Measurements from ENCODE around the gene NSUN7. TPM values are rescaled to one million over a fixed set of nuclear protein-coding genes. Genes with fewer than 3 reads are reported as not detected.

Gene NSUN7
- total RNA-seq, 4 donors from 2014 or later: 2.1 to 8.7 (median 2.9) TPM

- ATAC-seq: no peak
- Histone ChIP-seq H3K4me1 (no peaks in the 10 kb centered on the region), H3K27me3 (no peaks in the 10 kb centered on the region), H3K9me3 (no peaks in the 10 kb centered on the region), H3K4me3 (no peak overlapping the region), H3K27ac (no peak overlapping the region), H3K36me3 (no peaks in the 10 kb centered on the region)
- 72% methylated on average over 5 of the region's 7 CpGs; no CpG with 5 or more reads in 1 of the 2 donors for WGBS, 2 donors (ENCODE audit: low coverage in 1 of 2)
- TF ChIP-seq EP300 (IDR thresholded peaks at IDR 0.05): no peak
These were observed 16.0 kb upstream of the NSUN7 start for GRCh38 chr4:40733752-40734151.

GRCh38 chr4:40734497-40734896 is 15.3 kb upstream of the NSUN7 start:
- 78 to 82% methylated on average over 4 to 5 of the region's 5 CpGs for WGBS, 2 donors (ENCODE audit: low coverage in 1 of 2)
- TF ChIP-seq CTCF (IDR thresholded peaks at IDR 0.05) (no peak), POLR2AphosphoS5 (IDR thresholded peaks at IDR 0.05) (no peak), EP300 (IDR thresholded peaks at IDR 0.05) (no peak), POLR2A (IDR thresholded peaks at IDR 0.05) (no peak)
- Histone ChIP-seq H3K4me1 (no peaks in the 10 kb centered on the region), H3K4me3 (no peak overlapping the region), H3K36me3 (no peaks in the 10 kb centered on the region), H3K27ac (no peak overlapping the region), H3K27me3 (no peaks in the 10 kb centered on the region), H3K9me3 (no peaks in the 10 kb centered on the region)
- no peak for ATAC-seq

- H3K4me3 ChIP-seq: no peak overlapping the region
- no peak for ATAC-seq
- no peaks in the 10 kb centered on the region for H3K9me3 ChIP-seq
- no peaks in the 10 kb centered on the region for H3K36me3 ChIP-seq
- no peaks in the 10 kb centered on the region for H3K27me3 ChIP-seq
- H3K27ac ChIP-seq: no peak overlapping the region
- TF ChIP-seq POLR2A (IDR thresholded peaks at IDR 0.05) (no peak), CTCF (IDR thresholded peaks at IDR 0.05) (peak in 2 of 4 experiments; percentile 9 to 39)
- H3K4me1 ChIP-seq: no peaks in the 10 kb centered on the region
- 50 to 68% methylated on average over 1 of the region's 1 CpG for WGBS, 2 donors (ENCODE audit: low coverage in 1 of 2)
These were observed 12.8 kb upstream of the NSUN7 start for GRCh38 chr4:40736910-40737309.

GRCh38 chr4:40737879-40738278 is 11.9 kb upstream of the NSUN7 start:
- no peaks in the 10 kb centered on the region for H3K4me1 ChIP-seq
- ATAC-seq: no peak
- TF ChIP-seq POLR2A (IDR thresholded peaks at IDR 0.05): no peak
- no peak for TF ChIP-seq CTCF (IDR thresholded peaks at IDR 0.05)
- no peak for TF ChIP-seq EP300 (IDR thresholded peaks at IDR 0.05)
- TF ChIP-seq POLR2AphosphoS5 (IDR thresholded peaks at IDR 0.05): no peak
- H3K9me3 ChIP-seq: no peaks in the 10 kb centered on the region
- no peak overlapping the region for H3K27ac ChIP-seq
- H3K4me3 ChIP-seq: no peak overlapping the region
- no peaks in the 10 kb centered on the region for H3K27me3 ChIP-seq
- H3K36me3 ChIP-seq: no peaks in the 10 kb centered on the region
- 56 to 64% methylated on average over 2 of the region's 2 CpGs for WGBS, 2 donors (ENCODE audit: low coverage in 1 of 2)

- H3K4me1 ChIP-seq: no peaks in the 10 kb centered on the region
- no peak overlapping the region for H3K27ac ChIP-seq
- H3K27me3 ChIP-seq: no peaks in the 10 kb centered on the region
- H3K9me3 ChIP-seq: no peaks in the 10 kb centered on the region
- H3K4me3 ChIP-seq: no peak overlapping the region
- TF ChIP-seq POLR2AphosphoS5 (IDR thresholded peaks at IDR 0.05): no peak
- TF ChIP-seq POLR2A (IDR thresholded peaks at IDR 0.05): no peak
- TF ChIP-seq CTCF (IDR thresholded peaks at IDR 0.05): no peak
- no peak for TF ChIP-seq EP300 (IDR thresholded peaks at IDR 0.05)
- ATAC-seq: no peak
- H3K36me3 ChIP-seq: no peaks in the 10 kb centered on the region
These were observed 10.4 kb upstream of the NSUN7 start for GRCh38 chr4:40739347-40739746.

- WGBS, 2 donors (ENCODE audit: low coverage in 1 of 2): 46 to 51% methylated on average over 3 of the region's 3 CpGs
- Histone ChIP-seq H3K9me3 (no peaks in the 10 kb centered on the region), H3K27me3 (no peaks in the 10 kb centered on the region), H3K4me1 (no peaks in the 10 kb centered on the region), H3K27ac (no peak overlapping the region), H3K36me3 (no peaks in the 10 kb centered on the region), H3K4me3 (no peak overlapping the region)
- ATAC-seq: no peak
- TF ChIP-seq POLR2AphosphoS5 (IDR thresholded peaks at IDR 0.05) (no peak), CTCF (IDR thresholded peaks at IDR 0.05) (no peak), POLR2A (IDR thresholded peaks at IDR 0.05) (no peak), EP300 (IDR thresholded peaks at IDR 0.05) (no peak)
These were observed 5.5 kb upstream of the NSUN7 start for GRCh38 chr4:40744218-40744617.

Measured in gastroesophageal sphincter (tissue), 4 donors.